Vagina (tissue), 2 donors: ENCODE results near the gene ZDHHC13.

ENCODE experiments used
- POLR2A ChIP-seq, 2 donors: fragments of 450-650 bp; IDR thresholded peaks; one replicate each; pipeline ENCODE4 v1.6.1; 2017; ENCODE audit warnings: antibody characterized with exemption in 2 of 2, mild to moderate bottlenecking in 2 of 2, moderate library complexity in 2 of 2
- TF ChIP-seq, protein P1 (sequence below), 3 experiments: fragments of 450-650 bp in 2 of 3; fragments of 200-600 bp in 1 of 3; sonication (generic) in 1 of 3; IDR thresholded peaks; one replicate each; pipeline ENCODE4 v1.5.1; 2017 to 2019; ENCODE audit warnings: antibody characterized with exemption in 3 of 3, mild to moderate bottlenecking in 2 of 3, moderate library complexity in 2 of 3

DNA sequence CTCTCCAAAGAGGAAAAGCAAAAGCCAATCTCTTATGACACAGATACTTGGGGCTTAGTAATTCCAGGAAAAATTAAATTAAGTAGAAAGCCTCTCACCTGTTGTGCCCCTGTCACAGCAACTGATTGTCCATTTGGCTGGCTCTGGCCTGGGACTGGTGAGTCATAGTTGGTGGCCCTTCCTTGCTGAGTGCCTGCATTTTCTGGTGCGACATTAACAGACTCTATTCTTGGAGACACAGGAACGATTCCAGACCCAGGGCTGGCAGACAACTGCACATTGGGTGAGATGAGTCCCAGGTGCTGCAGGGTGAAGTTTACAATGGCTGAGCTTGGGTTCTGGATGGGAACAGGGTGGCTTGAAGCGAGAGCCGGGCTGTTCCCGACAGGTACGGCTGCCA is 108.2 kb downstream of the ZDHHC13 start:
- TF ChIP-seq, protein P1, sequence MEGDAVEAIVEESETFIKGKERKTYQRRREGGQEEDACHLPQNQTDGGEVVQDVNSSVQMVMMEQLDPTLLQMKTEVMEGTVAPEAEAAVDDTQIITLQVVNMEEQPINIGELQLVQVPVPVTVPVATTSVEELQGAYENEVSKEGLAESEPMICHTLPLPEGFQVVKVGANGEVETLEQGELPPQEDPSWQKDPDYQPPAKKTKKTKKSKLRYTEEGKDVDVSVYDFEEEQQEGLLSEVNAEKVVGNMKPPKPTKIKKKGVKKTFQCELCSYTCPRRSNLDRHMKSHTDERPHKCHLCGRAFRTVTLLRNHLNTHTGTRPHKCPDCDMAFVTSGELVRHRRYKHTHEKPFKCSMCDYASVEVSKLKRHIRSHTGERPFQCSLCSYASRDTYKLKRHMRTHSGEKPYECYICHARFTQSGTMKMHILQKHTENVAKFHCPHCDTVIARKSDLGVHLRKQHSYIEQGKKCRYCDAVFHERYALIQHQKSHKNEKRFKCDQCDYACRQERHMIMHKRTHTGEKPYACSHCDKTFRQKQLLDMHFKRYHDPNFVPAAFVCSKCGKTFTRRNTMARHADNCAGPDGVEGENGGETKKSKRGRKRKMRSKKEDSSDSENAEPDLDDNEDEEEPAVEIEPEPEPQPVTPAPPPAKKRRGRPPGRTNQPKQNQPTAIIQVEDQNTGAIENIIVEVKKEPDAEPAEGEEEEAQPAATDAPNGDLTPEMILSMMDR (IDR thresholded peaks at IDR 0.05): no peak
- TF ChIP-seq POLR2A (IDR thresholded peaks at IDR 0.05): no peak
